Panc1 (cell line): Measurements from ENCODE around the gene DONSON. TPM values are rescaled to one million over a fixed set of nuclear protein-coding genes. Genes with fewer than 3 reads are reported as not detected.
"Not testable (repeated sequence)": the region's sequence is repeated elsewhere in the genome, so short reads cannot be mapped to it uniquely, and the experiment has no call there.

ENCODE experiments used
- ATAC-seq: fragments of 200-7000 bp; cut with Tn5 transposase; 2 replicates; pipeline ENCODE4 v1.9.1; 2020; ENCODE audit warnings: mild to moderate bottlenecking, moderate library complexity
- Bru-seq: library from RNA; stranded (reverse); fragments of 400-500 nt; gene quantifications from one replicate; lab custom pipeline; 2021; lab: Mats Ljungman, UMichigan
- BruChase-seq, 2 experiments: library from RNA; stranded (reverse); fragments of 400-500 nt; gene quantifications; one replicate each; lab custom pipeline; 2021; lab: Mats Ljungman, UMichigan
- BruUV-seq: library from RNA; stranded (reverse); fragments of 400-500 nt; replicated peaks from 2 replicates; lab custom pipeline; 2021; lab: Mats Ljungman, UMichigan
- CTCF ChIA-PET: fragments of 300-600 bp; sonication (Branson Sonifier 250); formaldehyde crosslinking; loops from one replicate; lab custom pipeline; 2022; ENCODE audit warnings: antibody characterized with exemption; lab: Charles Lee
- POLR2A ChIA-PET: fragments of 300-600 bp; sonication (Branson Sonifier 250); formaldehyde crosslinking; loops from one replicate; lab custom pipeline; 2022; ENCODE audit warnings: antibody characterized with exemption; lab: Charles Lee
- DNase-seq: peaks from one replicate; pipeline ENCODE4 v3.0.0-alpha.2; 2010; ENCODE audit warnings: low read depth, low spot score
- H3K27ac ChIP-seq: 2 replicates; pipeline ENCODE4 v1.5.1; 2011; ENCODE audit warnings: mild to moderate bottlenecking, low read length, inconsistent platforms
- H3K27me3 ChIP-seq: fragments of 200-500 bp; sonication (Bioruptor generic); 2 replicates; pipeline ENCODE4 v1.6.0; 2014; ENCODE audit warnings: low read length, inconsistent platforms; ENCODE audit not compliant: control insufficient read depth, insufficient read depth
- H3K36me3 ChIP-seq: fragments of 200-500 bp; sonication (Bioruptor generic); 2 replicates; pipeline ENCODE4 v1.5.1; 2014; ENCODE audit warnings: inconsistent platforms, mild to moderate bottlenecking, low read length, moderate library complexity; ENCODE audit not compliant: control insufficient read depth, insufficient read depth
- H3K4me1 ChIP-seq: 2 replicates; pipeline ENCODE4 v1.5.1; 2011; ENCODE audit warnings: inconsistent platforms, mild to moderate bottlenecking, low read length, moderate library complexity; ENCODE audit not compliant: control insufficient read depth, insufficient read depth
- H3K4me3 ChIP-seq, 2 experiments: 2 replicates each; pipeline ENCODE4 v1.5.1; 2011 to 2012; ENCODE audit warnings: low read depth in 2 of 2, low read length in 2 of 2, mild to moderate bottlenecking in 2 of 2, inconsistent platforms in 1 of 2, moderate library complexity in 1 of 2
- H3K9me3 ChIP-seq: fragments of 200-500 bp; sonication (Bioruptor generic); 2 replicates; pipeline ENCODE4 v1.5.1; 2014; ENCODE audit warnings: low read depth, mild to moderate bottlenecking, inconsistent platforms, low read length, moderate library complexity; ENCODE audit not compliant: control insufficient read depth, insufficient read depth
- POLR2AphosphoS5 ChIP-seq: IDR thresholded peaks from 2 replicates; pipeline ENCODE4 v1.6.1; 2012; ENCODE audit warnings: mild to moderate bottlenecking, low read depth, low read length, moderate library complexity
- SIN3A ChIP-seq: IDR thresholded peaks from 2 replicates; pipeline ENCODE4 v1.6.1; 2012; ENCODE audit warnings: low read depth, mild to moderate bottlenecking, low read length, moderate library complexity, borderline replicate concordance; ENCODE audit not compliant: insufficient read depth
- TCF7L2 ChIP-seq: IDR thresholded peaks from 2 replicates; pipeline ENCODE4 v1.6.1; 2011; ENCODE audit warnings: mild to moderate bottlenecking, low read depth, low read length, inconsistent platforms
- in situ Hi-C: cut with HindIII; loops from 2 replicates; pipeline ENCODE4 v1.10.0; 2016; ENCODE audit warnings: low sequenced_read_pairs, low pct_unique_long_range_greater_than_20kb
- intact Hi-C: fragments of 100-400 bp; cut with micrococcal nuclease; formaldehyde crosslinking; loops from one replicate; pipeline ENCODE4 v1.10.0; 2022; ENCODE audit not compliant: unreplicated experiment
- long read RNA-seq: library from polyadenylated mRNA; unstranded; transcript quantifications from one replicate; pipeline ENCODE4 v2.0.0, GENCODE V29; 2021; ENCODE audit not compliant: unreplicated experiment
- polyA plus RNA-seq: library from polyadenylated mRNA; unstranded; fragments of >200 nt; gene quantifications from one replicate; pipeline ENCODE4 v1.2.1, GENCODE V29; 2012; ENCODE audit warnings: missing spikeins; ENCODE audit not compliant: insufficient read length
- total RNA-seq: library from RNA; stranded (reverse); gene quantifications from one replicate; pipeline ENCODE4 v1.2.1, GENCODE V29; 2021; ENCODE audit not compliant: unreplicated experiment
- TF ChIP-seq, protein P1 (sequence below), 2 experiments: IDR thresholded peaks; 2 replicates each; pipeline ENCODE4 v1.6.1; 2011 to 2012; ENCODE audit warnings: low read depth in 2 of 2, control low read depth in 1 of 2, low read length in 1 of 2, mild to moderate bottlenecking in 1 of 2, moderate library complexity in 1 of 2; ENCODE audit not compliant: insufficient read depth in 1 of 2
- TF ChIP-seq, protein P2 (sequence below): fragments of 450-650 bp; IDR thresholded peaks from 2 replicates; pipeline ENCODE4 v1.5.1; 2017; ENCODE audit warnings: mild to moderate bottlenecking

The DONSON gene
- 21.9 TPM for total RNA-seq
- 11.0 TPM for polyA plus RNA-seq
- Bru-seq, nascent RNA: percentile 83 among the genes with signal in this experiment
- percentile 88 among the genes with signal in this experiment for BruChase-seq, experiment 1, labeled RNA remaining after a 2-hour chase
- percentile 91 among the genes with signal in this experiment for BruChase-seq, experiment 2, labeled RNA remaining after a 6-hour chase
- long read RNA-seq, transcript DONSON-201 (10 exons, 2,170 nt): major isoform, 26 of 50 reads
- long read RNA-seq, partial matches to known transcripts: 3 of 50 reads
- long read RNA-seq, other reads (novel, unspliced or antisense): 19 of 50 reads

DNA sequence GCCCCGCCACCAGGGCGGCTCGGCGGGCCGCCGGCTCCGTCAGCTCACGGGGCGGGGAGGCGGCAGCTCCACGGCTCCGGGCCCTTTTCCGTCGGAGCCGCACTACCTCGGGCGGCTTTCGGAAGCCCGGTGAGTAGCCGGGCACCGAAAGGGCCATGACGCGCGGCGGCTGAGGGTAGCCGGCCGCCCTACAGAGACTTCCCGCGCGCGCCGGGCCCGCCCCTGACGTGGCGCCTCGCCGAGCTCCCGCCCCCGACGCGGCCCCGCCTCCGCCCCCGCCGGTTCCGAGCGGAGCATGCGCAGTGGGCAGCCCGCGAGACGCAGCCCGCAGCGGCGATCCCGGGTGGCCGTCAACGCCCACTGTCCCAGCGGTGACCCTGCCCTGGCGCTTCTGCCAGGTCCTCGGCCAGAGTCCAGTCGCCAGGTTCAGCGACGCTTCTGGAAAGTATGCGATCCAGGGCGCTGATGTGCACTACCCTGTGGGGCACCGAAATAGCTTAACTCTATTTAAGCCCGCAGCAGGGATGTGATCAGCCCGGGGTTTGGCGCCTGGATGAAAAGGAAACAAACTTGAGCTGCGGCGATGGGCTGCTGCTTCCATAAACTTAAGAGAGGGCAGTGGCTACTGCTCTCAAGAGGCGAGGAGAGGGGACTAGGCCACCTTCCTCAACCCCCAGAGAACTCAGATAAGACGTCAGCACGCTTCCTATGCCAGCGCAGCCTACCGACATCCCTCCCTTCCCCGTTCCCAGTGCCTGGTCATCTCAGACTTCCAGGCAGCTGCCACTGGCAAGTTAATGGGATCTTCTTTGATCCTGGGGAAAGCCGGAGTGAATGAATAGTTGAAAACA is at the start of gene DONSON:
DONSON (minus strand) TSS at position 200 of the 851 bp plus-strand sequence; CDS start at position 157, 43 bp downstream.
- intact Hi-C loops (no loop called here), in situ Hi-C loops (no loop called here)
- Histone ChIP-seq H3K9me3 (no peaks in the 10 kb centered on the region), H3K27ac (peak within 1 kb of the TSS; percentile 88), H3K36me3 (peaks cover 4% of the 10 kb centered on the region; the same call in 1 of the 2 replicates), H3K4me1 (peaks cover 14% of the 10 kb centered on the region), H3K4me3 (peak within 1 kb of the TSS; percentile 67 to 79), H3K27me3 (no peaks in the 10 kb centered on the region)
- peak; percentile 96 for ATAC-seq
- DNase-seq: peak; percentile 38
- ChIA-PET CTCF (interaction anchor here (0.7 to 0.8 kb wide), 2 partner anchors 310 to 313 kb away, joined by 3 read pairs; no protein-coding TSS in a partner anchor), POLR2A (interaction anchor here (0.7 kb wide), 1 partner anchor 327 kb away, joined by 3 read pairs; the partner anchor contains the start of gene ATP5PO)
- no TSS peak for BruUV-seq
- TF ChIP-seq, protein P1, sequence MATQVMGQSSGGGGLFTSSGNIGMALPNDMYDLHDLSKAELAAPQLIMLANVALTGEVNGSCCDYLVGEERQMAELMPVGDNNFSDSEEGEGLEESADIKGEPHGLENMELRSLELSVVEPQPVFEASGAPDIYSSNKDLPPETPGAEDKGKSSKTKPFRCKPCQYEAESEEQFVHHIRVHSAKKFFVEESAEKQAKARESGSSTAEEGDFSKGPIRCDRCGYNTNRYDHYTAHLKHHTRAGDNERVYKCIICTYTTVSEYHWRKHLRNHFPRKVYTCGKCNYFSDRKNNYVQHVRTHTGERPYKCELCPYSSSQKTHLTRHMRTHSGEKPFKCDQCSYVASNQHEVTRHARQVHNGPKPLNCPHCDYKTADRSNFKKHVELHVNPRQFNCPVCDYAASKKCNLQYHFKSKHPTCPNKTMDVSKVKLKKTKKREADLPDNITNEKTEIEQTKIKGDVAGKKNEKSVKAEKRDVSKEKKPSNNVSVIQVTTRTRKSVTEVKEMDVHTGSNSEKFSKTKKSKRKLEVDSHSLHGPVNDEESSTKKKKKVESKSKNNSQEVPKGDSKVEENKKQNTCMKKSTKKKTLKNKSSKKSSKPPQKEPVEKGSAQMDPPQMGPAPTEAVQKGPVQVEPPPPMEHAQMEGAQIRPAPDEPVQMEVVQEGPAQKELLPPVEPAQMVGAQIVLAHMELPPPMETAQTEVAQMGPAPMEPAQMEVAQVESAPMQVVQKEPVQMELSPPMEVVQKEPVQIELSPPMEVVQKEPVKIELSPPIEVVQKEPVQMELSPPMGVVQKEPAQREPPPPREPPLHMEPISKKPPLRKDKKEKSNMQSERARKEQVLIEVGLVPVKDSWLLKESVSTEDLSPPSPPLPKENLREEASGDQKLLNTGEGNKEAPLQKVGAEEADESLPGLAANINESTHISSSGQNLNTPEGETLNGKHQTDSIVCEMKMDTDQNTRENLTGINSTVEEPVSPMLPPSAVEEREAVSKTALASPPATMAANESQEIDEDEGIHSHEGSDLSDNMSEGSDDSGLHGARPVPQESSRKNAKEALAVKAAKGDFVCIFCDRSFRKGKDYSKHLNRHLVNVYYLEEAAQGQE (IDR thresholded peaks at IDR 0.05; ENCODE audit: insufficient read depth in 1 of 2, low read depth in 2 of 2, low read length in 1 of 2): no peak
- TF ChIP-seq TCF7L2: peak; percentile 54; the same call in 1 of the 2 replicates
- TF ChIP-seq SIN3A: no peak
- TF ChIP-seq POLR2AphosphoS5: peak; percentile 68

DNA sequence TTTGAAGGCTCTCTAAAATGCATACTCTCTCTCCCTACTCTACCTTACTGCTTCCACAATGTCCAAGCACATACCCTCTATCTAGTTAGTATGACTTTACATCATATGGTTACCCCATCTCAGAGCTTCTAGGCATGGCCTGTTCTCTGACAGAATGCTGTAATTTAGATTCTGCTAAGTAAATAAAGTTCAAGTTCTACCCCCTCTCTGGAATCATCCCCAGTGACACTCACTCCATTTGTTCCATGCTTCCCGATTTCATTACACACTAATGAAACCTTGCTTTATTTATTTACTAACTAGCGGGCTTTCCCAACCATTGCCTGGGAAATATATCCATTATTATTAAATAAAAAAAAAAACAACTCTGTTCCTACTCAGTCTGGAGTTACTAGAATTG is 45.8 kb upstream of the DONSON start:
- DNase-seq (no peak), ATAC-seq (no peak)
- H3K36me3 ChIP-seq: peaks cover 2% of the 10 kb centered on the region
- no peaks in the 10 kb centered on the region for H3K9me3 ChIP-seq
- H3K4me1 ChIP-seq: no peaks in the 10 kb centered on the region
- intact Hi-C loops (no loop called here), in situ Hi-C loops (no loop called here)
- BruUV-seq: no TSS peak
- ChIA-PET POLR2A (interaction anchor here (0.7 kb wide), 1 partner anchor 77 kb away, joined by 3 read pairs; no protein-coding TSS in a partner anchor), CTCF (no interaction called here)
- H3K27ac ChIP-seq: no peak overlapping the region
- H3K27me3 ChIP-seq: no peaks in the 10 kb centered on the region
- H3K4me3 ChIP-seq: no peak overlapping the region
- TF ChIP-seq SIN3A (no peak), TCF7L2 (no peak), POLR2AphosphoS5 (no peak)
- TF ChIP-seq, protein P1 (IDR thresholded peaks at IDR 0.05; ENCODE audit: insufficient read depth in 1 of 2, low read depth in 2 of 2, low read length in 1 of 2): no peak
- TF ChIP-seq, protein P2, sequence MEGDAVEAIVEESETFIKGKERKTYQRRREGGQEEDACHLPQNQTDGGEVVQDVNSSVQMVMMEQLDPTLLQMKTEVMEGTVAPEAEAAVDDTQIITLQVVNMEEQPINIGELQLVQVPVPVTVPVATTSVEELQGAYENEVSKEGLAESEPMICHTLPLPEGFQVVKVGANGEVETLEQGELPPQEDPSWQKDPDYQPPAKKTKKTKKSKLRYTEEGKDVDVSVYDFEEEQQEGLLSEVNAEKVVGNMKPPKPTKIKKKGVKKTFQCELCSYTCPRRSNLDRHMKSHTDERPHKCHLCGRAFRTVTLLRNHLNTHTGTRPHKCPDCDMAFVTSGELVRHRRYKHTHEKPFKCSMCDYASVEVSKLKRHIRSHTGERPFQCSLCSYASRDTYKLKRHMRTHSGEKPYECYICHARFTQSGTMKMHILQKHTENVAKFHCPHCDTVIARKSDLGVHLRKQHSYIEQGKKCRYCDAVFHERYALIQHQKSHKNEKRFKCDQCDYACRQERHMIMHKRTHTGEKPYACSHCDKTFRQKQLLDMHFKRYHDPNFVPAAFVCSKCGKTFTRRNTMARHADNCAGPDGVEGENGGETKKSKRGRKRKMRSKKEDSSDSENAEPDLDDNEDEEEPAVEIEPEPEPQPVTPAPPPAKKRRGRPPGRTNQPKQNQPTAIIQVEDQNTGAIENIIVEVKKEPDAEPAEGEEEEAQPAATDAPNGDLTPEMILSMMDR: no peak

- H3K4me1 ChIP-seq, BruUV-seq, H3K27ac ChIP-seq, intact Hi-C loops, CTCF ChIA-PET, DNase-seq, H3K27me3 ChIP-seq, ATAC-seq, H3K4me3 ChIP-seq, H3K9me3 ChIP-seq, in situ Hi-C loops: not testable (repeated sequence)
- peaks cover 11% of the 10 kb centered on the region; the same call in 1 of the 2 replicates for H3K36me3 ChIP-seq
- POLR2A ChIA-PET: interaction anchor here (0.6 to 0.7 kb wide), 2 partner anchors 33 to 179 kb away, joined by 3 to 7 read pairs; no protein-coding TSS in a partner anchor
Observed at GRCh38 chr21:33626151-33626550, 37.7 kb upstream of the DONSON start.
